ENCODE results near the gene HEG1.

GRCh38 chr3:125077864-125078263, 22.1 kb upstream of the HEG1 start:
- TF ChIP-seq TOX (CRISPR knock-in tag; IDR thresholded peaks at IDR 0.05; ENCODE audit: borderline replicate concordance) (no peak), ZFP30 (CRISPR knock-in tag; IDR thresholded peaks at IDR 0.05) (no peak), TSHZ2 (CRISPR knock-in tag; IDR thresholded peaks at IDR 0.05) (no peak), ZFP3 (CRISPR knock-in tag; IDR thresholded peaks at IDR 0.05) (no peak), BACH2 (CRISPR knock-in tag; IDR thresholded peaks at IDR 0.05; ENCODE audit: borderline replicate concordance) (no peak)
- TF ChIP-seq, protein P1, sequence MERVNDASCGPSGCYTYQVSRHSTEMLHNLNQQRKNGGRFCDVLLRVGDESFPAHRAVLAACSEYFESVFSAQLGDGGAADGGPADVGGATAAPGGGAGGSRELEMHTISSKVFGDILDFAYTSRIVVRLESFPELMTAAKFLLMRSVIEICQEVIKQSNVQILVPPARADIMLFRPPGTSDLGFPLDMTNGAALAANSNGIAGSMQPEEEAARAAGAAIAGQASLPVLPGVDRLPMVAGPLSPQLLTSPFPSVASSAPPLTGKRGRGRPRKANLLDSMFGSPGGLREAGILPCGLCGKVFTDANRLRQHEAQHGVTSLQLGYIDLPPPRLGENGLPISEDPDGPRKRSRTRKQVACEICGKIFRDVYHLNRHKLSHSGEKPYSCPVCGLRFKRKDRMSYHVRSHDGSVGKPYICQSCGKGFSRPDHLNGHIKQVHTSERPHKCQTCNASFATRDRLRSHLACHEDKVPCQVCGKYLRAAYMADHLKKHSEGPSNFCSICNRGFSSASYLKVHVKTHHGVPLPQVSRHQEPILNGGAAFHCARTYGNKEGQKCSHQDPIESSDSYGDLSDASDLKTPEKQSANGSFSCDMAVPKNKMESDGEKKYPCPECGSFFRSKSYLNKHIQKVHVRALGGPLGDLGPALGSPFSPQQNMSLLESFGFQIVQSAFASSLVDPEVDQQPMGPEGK (CRISPR knock-in tag; IDR thresholded peaks at IDR 0.05; ENCODE audit: borderline replicate concordance) = no peak

Data from SK-N-SH treated with all-trans-retinoic acid at 6 μM for 48 hours (cell line).